Measurements from ENCODE around the gene TEDC1. TPM values are rescaled to one million over a fixed set of nuclear protein-coding genes. Genes with fewer than 3 reads are reported as not detected.
A peak's percentile ranks its signal among the peaks of the same experiment; 100 is the strongest.

The TEDC1 gene
- total RNA-seq, 1 experiment from 2014 or later, result 26.2 TPM

DNA sequence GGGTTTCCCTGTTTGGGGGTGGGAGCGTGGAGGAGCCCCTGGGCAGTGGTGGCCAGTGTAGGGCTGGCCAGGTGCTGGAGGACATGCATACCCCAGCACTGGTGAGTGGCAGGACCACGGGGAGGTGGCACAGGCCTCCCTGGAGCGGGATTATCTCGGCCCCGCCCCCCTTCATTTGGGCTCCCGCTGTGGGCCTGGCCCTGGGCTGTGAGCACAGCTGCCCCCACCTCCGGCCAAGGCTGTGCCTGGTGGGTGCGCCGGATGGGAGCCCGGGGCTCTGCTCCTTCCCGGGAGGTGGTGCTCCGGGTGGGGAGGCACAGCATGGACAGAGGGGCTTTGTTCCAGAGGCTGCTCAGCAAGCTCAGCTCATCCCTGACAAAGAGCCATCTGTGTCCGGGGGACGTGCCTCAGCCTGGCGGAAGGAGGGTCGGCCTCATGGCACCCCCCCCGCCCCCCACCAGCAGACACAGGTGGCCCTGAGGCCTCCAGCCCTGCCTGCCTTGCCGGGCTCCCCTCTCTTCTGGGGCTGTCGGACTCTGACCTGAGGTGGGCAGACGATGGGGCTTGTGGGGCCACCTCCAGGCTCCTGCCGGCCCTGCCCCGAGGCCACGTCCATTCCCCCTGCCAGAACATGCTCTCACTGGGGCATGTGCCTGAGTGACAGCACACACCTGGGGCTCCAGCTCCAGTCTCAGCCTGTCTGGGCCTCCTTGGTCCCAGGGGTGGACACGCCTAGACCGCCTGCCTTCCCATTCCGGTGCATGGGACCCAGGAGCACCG lies 8.4 kb downstream of the TEDC1 start:
- Histone ChIP-seq H3K18ac (ENCODE audit: insufficient read length, low read depth, low read length) (no peak overlapping the region), H3K23ac (ENCODE audit: insufficient read length, low read depth, low read length) (no peak overlapping the region), H2AFZ (ENCODE audit: low read length) (no peak overlapping the region), H2AK5ac (ENCODE audit: insufficient read length, low read length) (no peak overlapping the region), H2BK15ac (ENCODE audit: low read depth, low read length) (no peak overlapping the region), H3K79me1 (ENCODE audit: insufficient read depth, low read depth, low read length, poor library complexity, severe bottlenecking) (no peaks in the 10 kb centered on the region), H3K4ac (ENCODE audit: low read depth, low read length) (no peak overlapping the region), H3K56ac (ENCODE audit: insufficient read length, low read depth, low read length) (no peak overlapping the region), H3K9ac (ENCODE audit: extremely low read depth, insufficient read length, low read length) (no peak overlapping the region), H4K8ac (replicated peaks; ENCODE audit: insufficient read length, low read depth, low read length) (no peak overlapping the region), H2BK5ac (ENCODE audit: insufficient read length, low read length) (no peak overlapping the region), H3K4me2 (ENCODE audit: insufficient read depth, insufficient read length, low read length) (no peak overlapping the region), H3K9me3 (ENCODE audit: control insufficient read depth, low read depth, low read length) (no peaks in the 10 kb centered on the region), H4K91ac (ENCODE audit: insufficient read length, low read depth, low read length) (no peak overlapping the region), H4K5ac (ENCODE audit: insufficient read length, low read depth, low read length) (no peak overlapping the region), H3K4me1 (ENCODE audit: insufficient read depth, low read length) (no peaks in the 10 kb centered on the region), H3K27ac (ENCODE audit: insufficient read length, low read depth, low read length) (no peak overlapping the region), H3K27me3 (ENCODE audit: insufficient read depth, low read length) (no peaks in the 10 kb centered on the region), H3K79me2 (ENCODE audit: insufficient read depth, low read length) (no peaks in the 10 kb centered on the region), H2BK12ac (ENCODE audit: insufficient read length, low read depth, low read length) (no peak overlapping the region), H2BK120ac (ENCODE audit: low read depth, low read length, poor library complexity, severe bottlenecking) (no peak overlapping the region), H3K23me2 (ENCODE audit: insufficient read length, low read depth, low read length, poor library complexity, severe bottlenecking) (peaks cover 2% of the 10 kb centered on the region), H3K14ac (ENCODE audit: insufficient read depth, low read length) (no peak overlapping the region; the same call in 1 of the 2 replicates), H4K20me1 (ENCODE audit: control insufficient read depth, insufficient read depth, insufficient read length) (no peaks in the 10 kb centered on the region), H3T11ph (ENCODE audit: low read length) (no peak overlapping the region), H2BK20ac (ENCODE audit: low read depth, low read length, poor library complexity, severe bottlenecking) (no peak overlapping the region)
- no peak overlapping the region for H3K4me3 Mint-ChIP-seq
- TF ChIP-seq, protein P1, sequence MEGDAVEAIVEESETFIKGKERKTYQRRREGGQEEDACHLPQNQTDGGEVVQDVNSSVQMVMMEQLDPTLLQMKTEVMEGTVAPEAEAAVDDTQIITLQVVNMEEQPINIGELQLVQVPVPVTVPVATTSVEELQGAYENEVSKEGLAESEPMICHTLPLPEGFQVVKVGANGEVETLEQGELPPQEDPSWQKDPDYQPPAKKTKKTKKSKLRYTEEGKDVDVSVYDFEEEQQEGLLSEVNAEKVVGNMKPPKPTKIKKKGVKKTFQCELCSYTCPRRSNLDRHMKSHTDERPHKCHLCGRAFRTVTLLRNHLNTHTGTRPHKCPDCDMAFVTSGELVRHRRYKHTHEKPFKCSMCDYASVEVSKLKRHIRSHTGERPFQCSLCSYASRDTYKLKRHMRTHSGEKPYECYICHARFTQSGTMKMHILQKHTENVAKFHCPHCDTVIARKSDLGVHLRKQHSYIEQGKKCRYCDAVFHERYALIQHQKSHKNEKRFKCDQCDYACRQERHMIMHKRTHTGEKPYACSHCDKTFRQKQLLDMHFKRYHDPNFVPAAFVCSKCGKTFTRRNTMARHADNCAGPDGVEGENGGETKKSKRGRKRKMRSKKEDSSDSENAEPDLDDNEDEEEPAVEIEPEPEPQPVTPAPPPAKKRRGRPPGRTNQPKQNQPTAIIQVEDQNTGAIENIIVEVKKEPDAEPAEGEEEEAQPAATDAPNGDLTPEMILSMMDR (conservative IDR thresholded peaks at IDR 0.05), result no peak
- peaks cover 0 to 4% of the 10 kb centered on the region in 2 experiments; a peak in 2 of 4 replicates for H3K4me1 Mint-ChIP-seq
- H3K27me3 Mint-ChIP-seq (ENCODE audit: low read depth), result peaks cover 2% of the 10 kb centered on the region; the same call in 1 of the 2 replicates
- no peaks in the 10 kb centered on the region; a peak in 1 of 7 replicates for H3K36me3 Mint-ChIP-seq (ENCODE audit: insufficient read depth in 1 of 3, low read depth in 3 of 3)
- peak; percentile 31 for DNase-seq
- H3K27ac Mint-ChIP-seq, result peak overlapping the region in 1 of 3 experiments; percentile 94; a peak in 1 of 7 replicates
- peaks cover 0 to 4% of the 10 kb centered on the region in 2 experiments; a peak in 1 of 5 replicates for H3K9me3 Mint-ChIP-seq
- WGBS (ENCODE audit: extremely low coverage, insufficient read length, low lambda C conversion rate), result no CpG with 5 or more reads among the region's 27 CpGs

Measured in H9 (cell line).